Activated CD8-positive, alpha-beta memory T cell treated with anti-CD3 and anti-CD28 coated beads for 24 hours (primary cell): ENCODE data around the gene SNX9.

Experiments
- DNase-seq: peaks from one replicate; pipeline ENCODE4 v3.0.0-alpha.2; 2020

Gene SNX9

DNA sequence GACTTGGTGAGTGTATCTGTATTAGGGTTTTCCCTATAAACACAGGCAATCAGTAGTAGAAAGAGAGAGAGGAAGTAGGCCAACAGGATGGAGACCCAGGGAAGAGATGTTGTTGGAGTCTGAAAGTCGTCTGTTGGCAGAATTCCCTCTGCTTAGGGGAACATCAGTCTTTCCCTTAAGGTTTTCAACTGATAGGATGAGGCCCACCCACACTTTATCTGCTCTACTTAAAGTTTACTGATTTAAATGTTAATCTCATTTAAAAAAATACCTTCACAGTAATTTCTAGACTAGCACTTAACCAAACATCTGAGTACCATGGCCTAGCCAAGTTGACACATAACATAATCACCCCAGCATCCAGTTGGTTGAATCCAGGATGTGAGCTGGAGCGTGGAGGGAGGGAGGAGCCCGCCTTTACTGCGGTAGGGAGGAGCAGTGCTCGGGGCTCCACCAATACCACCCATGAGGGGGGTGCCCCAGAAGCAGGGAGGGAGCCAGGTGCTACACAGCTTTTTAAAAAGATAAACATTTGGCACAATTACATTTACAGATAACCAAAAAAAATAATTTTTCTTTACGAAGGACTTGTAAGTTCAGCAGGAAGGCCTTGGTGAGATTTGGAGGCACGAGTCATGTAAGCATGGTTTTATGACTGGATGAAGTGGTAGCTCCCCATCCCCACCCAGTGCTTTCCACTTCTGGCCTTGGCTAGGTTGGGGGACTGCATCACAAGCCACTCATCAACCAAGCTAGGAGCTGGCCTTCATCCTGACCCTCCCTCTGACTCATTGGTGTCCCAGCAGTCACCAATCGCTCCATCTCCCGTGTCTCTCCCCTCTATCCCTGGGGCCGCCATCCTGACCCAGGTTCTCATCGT is 18.4 kb upstream of the SNX9 start:
- DNase-seq, result no peak

DNA sequence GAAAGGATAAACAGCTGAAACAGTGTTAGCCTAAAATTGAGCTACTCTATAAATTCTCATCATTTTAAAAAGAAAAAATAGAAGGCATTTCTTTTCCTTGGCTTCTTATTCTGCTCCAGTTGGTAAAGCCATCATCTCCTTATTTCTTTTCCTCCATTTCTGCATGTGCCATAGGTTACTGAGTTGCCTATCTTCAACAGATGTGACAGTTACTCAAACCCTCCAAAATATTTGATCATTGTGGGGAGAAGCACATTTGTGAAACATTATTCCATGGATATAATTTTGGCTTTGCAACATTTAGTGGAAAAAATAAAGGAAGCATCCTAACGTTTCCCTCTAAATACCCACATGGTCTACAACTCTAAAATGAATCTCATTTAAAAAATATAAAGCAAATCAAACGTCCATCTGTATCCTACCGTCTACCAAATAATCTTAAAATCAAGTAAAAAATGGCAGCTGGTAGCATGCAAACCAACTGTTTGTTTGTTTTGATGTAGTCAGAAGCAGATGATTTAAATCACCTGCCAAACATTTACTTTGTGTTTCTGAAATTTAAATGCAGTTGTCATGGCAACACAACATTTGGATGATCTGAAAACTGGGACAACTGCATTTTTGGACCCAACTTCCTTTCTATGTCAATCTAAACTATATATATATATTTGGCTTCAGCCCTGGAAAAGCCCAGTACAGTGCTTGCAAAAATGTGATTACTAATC is 16.8 kb upstream of the SNX9 start:
- DNase-seq, result no peak

DNA sequence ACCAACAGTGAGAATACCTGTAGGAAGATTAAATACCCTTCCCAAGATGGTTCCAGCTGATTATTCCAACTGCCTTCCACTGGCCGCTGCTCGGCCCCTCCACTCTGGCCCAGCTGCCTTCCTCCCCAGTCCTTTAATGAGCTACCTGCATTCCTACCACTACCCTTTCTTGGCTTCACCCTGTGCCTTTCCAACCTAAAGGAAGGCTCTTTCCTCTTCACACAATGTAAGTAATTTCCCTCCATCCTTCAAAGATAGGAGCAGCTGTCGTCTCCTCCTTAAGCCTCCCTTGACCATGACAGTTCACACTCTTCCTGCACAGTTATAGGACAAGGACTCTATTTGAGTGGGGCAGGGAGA is 16.2 kb upstream of the SNX9 start:
- DNase-seq, result no peak

DNA sequence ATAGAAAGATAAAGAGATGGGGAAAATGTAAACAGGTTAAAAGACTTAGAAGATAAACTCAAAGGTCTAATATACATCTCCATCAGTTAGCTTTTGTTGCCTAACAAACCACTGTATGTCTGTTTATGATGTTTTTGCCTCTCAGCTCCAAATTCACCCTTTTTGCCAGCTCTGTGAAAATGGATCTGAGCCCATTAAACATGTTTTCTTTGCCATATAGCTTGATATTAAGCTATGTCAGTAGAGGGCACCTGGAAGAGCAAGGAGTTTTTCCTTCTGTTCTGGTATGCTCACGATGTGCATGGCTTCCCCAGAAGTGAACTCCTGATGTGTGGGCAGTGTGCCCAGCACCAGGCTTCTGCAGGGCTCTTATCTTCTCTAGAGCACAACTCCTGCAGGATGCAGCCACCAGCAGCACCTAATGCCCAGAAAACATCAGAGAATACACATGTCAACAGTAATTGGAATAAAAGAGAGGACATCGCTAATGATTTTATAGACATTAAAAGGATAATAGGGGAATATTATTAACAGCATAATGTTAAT is 14.6 kb upstream of the SNX9 start:
- DNase-seq, result no peak

DNA sequence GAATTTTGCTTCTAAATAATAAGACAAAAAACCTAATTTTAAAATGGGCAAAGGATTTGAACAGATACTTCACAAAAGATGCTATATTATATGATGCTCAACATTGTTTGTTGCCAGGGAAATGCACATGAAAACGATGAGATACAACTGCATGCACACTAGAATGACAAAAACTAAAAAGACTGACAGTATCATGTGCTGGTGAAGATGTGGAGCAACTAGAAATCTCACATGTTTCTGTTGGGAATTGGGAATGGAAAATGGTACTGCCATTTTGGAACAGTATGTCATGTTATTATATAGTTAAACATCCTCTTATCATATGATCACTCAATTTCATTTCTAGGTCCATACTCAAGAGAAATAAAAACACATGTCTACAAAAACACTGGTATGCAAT is 13.4 kb upstream of the SNX9 start:
- no peak for DNase-seq

DNA sequence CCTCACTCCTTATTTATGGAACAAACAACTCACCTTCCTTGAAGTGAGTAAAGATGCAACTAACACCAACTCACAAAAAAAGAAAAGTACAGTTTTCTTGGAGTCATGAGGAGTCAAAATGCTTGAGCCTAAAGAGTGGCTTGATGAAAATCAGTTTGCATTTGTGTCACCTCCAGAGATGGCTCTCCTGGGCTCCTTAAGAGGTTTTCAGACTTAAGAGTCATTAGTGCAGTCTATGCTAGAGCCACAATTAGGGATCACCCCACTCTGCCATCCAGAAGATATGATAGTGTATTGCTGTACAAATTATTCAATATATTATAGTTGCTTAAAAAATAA is 11.9 kb upstream of the SNX9 start:
- no peak for DNase-seq

DNA sequence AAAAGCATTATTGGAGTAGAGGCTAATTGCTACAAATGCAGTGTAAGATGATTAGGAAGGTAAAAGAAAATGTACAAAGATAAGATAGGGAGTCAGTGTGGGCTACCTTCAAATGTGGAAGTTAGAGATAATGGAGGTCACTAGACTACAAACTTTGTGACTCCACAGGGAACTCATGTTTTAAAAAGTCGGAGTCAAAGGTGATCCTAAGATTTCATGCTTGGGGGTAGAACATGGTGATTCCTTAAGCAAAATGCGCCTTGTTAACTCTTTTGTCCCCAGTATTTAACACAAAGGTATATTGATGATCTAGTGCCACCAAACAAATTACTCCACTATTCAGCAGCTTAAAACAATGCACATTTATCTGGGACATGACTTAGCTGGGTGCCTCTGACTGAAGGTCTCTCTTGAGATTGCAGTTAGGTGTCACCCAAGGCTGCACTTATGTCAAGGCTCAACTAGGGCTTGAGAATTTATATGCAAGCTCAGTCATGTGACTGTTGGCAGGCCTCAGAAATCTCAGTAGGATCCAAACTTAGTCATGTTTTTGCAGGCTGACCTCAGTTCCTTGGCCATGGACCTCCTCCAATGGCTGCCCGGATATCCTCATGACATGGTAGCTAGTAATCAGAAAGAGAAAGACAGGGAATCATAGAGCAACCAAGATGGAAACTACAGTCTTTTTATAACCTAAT is 11.4 kb upstream of the SNX9 start:
- no peak for DNase-seq

DNA sequence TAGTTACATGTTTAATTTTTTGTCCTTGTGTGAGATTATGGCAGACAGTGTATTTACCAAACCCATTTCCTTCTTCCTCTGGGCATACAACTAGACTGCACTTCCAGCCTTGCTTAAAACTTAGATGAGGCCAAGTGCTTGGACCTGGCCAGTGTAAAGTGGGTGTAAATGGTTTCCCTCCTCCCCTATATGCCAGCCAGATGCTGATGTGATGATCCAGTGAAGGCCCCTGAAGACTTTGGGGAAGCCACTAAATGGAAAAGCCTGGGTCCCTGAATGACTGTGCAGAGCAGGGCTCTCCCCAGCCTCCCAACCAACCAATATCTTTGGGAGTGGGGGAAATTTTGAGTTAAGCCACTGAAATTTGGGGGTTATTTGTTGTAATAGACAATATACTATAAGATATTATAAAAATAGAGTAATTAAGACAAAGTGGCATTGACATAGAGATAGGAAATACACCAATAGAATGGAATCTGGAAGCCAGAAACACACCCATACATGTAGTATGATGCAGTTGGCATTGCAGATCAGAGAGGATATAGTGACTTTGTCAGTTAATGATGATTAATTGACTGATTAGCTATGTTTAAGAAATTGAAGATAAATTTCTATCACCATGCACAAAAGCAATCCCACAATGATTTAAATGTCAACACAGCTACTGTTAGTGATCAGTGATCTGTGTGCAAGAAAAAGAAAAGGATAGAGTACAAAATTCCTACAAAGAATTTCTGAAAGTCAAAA is 10.4 kb upstream of the SNX9 start:
- no peak for DNase-seq

DNA sequence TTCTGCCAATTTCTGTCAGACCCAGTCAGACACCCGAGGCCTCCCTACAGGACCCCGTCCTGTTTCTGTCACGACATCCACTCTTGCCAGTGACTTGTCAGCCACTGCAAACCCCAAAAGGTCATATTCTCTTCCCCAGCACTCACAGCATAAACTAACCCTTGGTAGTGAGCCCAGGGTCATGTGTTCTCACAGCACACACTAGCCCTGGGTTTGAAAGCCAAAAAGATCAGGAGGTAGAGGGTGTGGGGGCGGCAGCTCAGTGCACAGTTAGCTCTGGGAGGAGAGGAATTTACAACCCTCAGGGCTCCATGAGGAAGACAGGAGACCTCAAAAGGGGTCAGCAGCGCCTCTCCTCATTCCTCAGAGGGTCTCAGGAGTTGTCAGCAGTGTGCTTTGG is 9.9 kb upstream of the SNX9 start:
- DNase-seq, result no peak

DNA sequence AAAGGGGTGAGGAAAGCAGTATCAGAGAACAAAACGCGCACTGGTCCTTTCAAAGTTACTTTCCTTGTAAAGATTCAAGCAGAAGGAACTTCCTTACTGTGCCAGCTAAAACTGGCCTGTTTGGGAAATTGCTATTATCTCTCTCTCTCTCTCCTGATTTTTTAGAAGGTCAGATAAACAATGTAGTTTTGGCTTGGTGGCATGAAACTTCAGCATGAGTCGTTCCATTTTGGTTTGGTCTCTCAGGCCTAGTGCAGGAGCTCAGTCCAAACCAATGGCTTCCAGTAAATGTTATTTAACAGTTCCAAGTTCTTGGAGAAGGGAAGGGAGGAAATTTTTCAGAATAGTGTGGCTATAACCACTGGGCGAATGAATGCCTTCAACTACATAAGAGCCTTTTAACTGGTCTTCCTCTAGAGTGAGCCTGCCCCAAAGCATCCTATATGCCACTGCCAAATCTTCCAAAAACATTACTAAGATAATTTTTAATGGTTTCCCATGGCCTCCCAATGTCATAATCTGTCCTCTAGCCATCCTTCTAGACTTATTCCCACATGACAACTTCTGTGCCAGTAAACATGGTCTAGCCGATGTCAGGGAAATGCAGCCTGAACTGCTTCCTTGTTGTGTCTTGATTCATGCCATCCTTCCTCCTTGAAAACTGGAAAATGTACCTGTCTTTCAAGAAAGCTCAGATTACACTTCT is 9.1 kb upstream of the SNX9 start:
- no peak for DNase-seq

DNA sequence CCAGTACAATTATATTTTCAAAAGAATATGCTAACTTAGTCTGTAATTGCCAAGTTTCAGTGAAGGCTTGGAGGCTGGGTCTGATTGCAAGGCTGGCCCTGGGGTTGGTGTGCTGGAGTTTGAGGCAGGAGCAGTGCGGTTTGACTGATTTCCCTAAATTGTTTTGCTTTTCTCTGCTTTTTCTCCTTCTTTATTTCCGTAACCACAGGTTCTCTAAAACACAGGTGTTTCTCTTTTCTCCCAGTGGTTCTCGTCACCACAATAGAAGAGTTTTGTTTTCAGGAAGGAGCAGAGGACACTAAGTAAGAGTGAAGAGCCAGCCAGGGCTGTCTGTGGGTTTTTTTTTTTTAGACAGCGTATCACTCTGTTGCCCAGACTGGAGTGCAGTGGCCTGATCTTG is 8.2 kb upstream of the SNX9 start:
- no peak for DNase-seq

DNA sequence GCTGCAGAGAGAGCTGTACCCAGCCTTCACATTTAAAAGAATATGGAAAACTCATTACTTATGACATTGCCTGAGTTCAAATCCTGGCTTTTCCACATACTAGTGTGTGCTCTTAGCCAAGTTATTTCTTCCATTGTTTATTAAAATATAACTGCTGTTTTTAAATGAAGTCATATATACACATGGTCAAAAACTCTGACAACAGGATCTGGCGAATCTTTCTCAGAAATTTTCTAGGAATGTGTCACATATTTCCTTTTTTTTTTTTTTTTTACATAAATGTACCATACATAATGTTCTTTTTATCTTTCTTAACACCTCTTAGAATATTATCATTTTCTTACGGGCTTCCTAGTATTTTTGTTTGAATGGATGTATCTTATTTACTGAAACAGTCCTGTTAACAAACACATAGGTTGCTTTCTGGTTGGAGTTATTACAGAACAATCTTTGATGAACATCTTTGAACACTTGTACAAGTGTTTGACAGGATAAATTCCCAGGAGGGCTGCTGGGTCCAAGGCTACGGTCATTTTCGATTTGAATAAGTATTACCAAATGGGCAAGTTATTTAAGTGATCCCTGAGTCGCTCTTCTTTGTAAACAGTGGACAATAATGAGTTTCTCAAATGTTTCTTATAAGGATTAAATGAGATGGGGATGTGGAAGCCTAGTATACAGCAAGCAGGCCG is 1.6 kb upstream of the SNX9 start:
- no peak for DNase-seq

DNA sequence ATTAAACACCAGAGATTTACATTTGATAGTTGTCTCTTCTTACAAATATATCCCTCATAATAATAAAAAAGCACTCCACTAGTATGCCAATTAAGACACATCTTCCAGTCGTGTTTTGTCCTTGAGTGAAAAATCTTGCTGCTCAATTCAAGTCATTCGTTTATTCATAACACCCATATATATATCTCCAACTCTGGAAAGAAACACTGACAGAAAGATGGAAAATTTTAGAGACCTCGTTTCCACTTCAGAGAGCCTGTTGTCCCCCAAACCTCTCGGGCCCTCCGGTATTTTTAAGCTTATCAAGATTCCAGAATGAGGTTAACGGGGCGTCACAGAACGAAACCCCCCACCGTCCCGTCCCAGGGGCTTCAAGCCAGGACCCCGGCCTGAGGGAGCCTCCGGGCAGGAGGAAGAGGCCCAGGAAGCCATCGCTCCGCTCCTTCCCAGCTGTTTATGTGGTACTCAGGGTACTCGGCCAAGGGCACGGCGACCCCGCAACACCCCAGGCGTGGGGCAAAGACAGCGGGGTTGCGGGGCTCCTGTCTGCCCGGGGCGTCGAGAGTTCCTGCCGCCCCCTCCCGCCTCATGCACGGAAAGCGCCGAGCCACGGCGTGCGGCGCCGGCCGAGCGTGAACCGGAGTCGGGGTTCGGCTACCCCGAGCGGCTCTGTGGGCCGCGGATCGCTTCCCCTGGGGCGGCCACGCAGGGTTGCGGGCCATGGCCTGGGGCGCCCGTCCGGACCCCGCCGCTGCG is 623 bp upstream of the SNX9 start:
- peak; percentile 78 for DNase-seq

DNA sequence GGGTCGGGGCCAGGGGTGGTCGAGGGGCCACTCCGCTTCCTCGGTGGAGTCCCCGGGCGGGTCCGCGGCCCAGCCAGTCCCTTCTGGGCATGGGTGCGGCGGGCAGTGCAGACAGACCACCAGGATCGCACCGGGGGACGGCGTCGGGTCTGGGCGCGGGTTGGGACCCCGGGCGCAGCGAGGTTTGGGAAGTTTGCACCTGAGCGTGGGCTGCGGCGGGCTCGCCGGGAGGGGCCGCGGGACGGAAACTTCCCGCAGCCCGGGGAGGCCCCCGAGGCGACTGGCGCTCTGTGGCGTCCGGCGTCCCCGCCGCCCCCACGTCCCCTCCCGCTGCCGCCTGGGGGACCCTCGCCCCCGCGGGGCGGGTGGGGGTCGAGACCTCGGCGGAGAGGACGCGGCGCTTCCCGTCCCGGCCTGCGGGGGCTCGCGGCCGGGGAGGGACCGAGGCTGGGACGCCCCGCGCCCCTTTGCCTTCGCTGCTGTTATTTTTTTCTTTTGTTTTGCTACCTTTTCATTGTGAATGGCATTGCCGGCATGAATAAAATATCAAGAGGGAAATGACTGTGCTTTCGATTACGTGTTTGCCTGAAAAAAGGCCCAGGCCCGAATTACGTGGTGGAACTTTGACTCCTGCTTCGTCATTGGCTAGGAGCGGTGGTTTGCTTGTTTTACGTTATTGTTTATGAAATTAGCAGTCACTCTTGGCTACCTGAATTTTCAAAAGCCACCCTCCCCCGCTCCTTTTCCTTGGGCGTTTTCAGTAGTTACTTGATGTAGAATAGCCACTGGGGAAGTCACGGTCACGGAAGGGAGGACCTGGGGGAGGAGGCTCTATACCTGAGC is 703 bp downstream of the SNX9 start:
- peak; percentile 88 for DNase-seq

DNA sequence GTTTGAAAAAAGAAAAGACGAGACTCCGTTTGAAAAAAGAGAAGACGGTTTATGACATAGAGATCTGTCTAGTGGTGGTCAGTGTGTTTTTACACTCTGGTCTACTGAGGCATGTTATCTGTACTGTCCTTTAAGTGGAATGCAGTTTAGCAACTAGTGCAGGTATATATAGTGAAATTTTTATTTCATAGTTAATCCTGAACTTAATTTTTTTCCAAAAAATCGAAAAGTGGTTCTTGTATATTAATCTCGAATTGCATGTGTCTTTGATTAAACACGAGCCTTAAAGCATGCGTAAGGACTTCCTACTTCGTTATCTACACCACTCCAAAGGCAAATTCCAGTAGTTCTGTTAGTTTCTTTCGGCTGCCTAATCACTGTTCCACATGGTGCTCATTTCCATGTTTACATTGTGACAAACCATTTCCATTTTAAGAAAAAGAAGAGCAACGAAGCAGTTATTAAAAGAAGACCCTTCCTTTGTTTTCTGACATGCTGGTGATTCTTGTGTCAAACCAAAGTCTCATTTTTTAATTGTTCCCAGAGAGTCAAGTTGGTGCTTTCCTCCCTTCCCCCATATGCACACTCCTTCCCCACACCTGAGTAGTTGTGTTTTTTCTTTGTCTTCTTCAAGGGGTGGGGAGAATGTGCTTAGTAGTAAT is 2.3 kb downstream of the SNX9 start:
- DNase-seq, result no peak

DNA sequence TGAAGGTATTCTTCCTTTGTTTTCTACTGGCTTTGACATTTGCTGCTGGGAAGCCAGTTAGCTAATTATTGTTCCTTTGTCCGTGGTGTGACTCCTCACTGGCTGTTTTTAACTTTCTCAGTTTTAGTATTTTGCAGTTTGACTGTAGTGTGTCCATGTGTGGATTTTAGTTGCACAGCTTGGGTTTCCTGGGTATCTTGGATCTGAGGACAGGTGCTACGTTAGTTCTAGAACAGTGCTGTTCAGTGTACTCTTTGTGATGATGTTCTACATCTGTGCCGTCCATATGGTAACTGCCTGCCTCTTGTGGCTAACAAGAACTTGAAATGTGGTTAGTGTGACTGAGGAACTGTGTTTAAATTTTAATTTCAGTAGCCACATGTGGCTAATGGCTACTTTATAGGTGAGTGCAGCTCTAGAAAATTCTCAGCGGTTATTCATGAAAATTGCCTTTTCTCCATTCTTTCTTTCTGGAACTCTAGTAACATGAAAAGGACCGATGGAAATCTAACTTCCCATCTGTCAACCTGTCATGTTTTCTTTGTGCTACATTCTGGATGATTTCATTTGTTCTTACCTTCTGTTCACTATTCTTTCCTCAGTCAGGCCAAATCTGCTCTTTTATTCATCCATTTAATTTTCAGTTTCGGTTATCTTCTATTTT is 7.4 kb downstream of the SNX9 start:
- DNase-seq, result no peak

DNA sequence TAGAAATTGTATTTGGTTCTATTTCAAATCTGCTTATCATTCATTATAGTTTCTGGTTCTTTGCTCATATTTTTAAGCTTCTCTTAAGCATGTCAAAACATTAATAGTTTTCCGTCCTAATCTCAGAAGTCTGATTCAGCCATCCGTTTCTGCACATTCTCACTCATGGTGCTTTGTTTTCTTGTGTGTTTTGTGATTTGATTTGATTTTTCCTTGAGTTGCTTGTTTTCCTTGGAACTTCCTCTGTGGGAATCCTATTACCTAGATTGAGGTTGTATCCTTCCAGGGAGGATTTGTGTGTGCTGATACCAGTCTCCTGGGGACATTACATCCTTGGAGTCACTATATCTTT is 7.9 kb downstream of the SNX9 start:
- no peak for DNase-seq

DNA sequence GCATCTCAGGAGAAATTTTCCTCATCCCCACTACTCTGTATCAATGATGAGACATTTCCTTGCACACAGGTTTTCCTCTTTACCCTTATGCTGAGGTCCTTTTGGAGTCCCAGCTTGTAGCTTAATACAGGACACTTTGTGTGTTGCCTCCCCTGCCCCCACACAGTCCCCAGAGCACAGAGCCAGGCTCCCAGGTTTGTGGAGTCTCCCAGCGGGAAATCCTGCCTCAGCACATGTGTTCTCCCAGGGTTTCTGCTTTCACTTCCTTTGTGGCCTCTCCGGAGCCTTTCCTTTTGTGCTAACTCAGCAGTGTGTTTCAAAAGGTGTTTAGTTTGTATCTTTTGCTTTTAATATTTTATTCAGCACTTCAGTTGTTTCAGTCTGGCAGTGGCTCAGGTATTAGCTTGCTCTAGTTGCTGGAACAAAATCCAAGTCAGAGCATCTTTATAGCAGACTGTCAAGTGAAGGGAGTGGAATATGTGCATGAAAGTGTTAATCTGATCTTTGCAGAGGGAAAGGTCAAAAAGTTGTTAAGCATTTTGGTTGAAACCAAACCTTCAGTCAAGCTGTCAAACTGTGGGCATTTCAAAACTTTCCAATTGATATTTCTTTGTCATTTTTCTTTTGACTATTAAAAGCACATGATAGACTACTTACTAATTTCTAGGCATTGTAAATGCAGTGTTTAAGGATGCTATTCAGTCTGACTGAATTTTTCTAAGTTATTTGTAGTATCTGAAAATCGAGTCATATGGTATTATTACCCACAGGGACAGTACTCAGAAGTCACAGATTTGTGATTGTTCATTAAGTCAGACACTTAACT is 8.6 kb downstream of the SNX9 start:
- no peak for DNase-seq
